ENCODE results near the gene ADARB2.

Gene ADARB2

DNA sequence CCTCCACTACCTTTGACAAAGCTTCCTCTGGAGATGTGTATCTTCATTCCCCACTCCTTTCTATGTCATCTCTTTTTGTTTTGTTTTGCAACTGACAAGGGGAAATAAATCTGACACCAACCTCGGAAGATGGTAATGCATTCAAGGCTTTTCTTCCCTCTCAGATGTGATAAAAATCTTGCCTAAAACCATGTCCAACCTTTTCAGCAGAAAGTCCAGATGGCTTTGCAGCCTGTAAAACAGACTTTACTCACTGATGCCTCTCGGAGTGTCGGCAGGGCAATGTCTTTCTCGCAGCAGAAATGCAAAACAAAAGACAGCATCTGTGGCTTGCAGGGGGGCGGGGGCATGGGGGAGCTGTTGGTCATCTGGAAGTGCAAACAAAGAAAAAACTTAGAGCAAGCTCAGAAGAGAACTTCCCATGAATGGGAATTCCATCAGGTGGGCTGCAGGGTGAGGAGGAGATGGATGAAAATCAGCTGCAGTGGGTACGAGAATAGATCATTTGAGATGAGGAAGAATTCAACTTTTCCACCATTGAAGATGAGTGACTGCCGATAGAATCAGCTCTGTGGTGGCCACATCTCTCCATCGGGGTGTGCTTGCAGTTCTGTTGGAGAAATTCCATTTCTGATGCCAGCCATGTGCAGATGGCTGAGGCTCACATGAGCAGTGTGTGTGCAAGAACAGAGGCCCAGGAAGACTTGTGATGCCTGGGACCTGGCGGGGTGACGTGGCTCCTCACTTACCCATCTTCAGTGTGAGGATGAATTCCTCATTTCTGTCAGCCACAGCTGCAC lies 443.5 kb downstream of the ADARB2 start:
- DNase-seq, result peak; percentile 18

DNA sequence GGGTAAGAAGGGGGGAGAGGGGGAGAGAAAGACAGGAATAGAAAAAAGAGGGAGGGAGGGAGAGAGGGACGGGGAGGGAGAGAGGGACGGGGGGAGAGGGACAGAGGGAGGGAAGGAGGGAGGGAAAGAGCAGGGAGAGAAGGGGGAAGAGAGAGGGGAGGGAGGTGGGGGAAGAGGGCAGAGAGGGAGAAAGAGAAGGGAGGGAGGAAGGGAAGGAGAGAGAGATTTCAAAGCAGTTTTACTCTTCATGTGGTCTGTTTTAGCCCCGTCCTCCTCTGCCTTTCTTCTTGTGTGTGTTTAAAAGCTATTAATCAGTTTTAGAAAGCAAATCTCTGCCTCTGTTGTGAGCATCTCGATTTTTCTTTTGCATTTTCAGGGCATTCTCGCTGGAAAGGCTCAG lies 444.2 kb downstream of the ADARB2 start:
- no peak for DNase-seq

DNA sequence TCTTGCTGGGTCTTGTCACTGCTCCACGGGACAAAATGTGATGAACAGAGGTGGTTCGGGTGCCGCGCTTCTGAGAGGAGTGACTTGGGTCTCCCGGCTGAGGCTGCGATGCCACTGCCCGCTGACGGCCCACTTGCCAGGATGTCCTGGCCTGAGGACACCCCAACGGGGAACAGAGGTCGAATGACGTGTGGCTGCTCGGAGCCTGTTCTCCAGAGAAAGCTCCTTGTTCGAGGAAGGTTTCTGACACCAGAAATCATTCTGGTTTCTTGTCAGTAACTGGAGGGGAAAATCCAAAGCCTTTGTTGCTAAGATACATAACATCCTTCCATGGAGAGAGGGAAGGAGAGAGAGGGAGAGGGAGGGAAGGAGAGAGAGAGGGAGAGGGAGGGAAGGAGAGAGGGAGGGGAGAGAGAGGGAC lies 444.7 kb downstream of the ADARB2 start:
- DNase-seq, result no peak

DNA sequence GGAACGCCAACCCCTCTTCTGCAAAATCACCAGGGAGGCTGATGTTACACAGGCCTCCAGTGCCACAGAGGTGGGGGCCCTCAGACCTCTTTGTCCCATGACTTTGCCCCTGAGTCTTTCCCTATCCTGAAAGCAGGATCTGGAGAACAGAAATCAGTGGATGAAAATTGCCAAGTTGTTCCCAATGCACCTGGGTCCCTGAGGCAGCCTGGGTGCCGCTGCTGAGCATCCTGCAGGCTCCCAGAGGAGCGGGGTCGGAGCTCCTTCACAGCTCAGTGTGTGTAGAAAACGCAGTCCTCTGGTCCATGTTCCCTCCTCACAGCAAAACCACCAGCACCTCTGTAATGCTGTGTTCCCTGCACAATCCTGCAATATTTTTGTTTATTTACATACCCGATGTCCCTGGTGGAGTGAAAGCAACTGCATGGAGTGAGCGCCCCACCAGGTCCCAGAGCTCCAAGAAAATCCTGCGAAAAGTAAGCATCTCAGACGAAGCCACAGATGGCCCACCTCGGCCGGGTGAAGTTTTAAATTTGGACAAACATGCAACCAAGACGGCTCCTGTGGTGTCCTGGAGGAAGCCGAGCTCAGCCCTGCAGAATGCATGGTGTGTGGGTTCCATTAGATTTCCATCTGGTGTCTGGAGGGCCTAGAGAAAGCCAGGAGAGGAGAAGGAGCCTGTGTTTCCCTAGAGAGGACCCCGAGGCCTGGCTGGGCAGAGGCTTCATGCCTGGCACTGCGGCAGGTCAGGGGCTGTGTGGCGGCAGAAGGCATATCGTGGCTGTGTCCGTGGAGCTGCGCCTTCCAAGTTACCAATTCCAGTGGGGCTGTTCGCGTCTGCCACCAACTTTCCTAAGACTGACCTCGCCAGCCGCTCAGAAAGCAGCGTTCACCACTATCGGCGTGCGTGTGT lies 445.9 kb downstream of the ADARB2 start:
- DNase-seq, result no peak

DNA sequence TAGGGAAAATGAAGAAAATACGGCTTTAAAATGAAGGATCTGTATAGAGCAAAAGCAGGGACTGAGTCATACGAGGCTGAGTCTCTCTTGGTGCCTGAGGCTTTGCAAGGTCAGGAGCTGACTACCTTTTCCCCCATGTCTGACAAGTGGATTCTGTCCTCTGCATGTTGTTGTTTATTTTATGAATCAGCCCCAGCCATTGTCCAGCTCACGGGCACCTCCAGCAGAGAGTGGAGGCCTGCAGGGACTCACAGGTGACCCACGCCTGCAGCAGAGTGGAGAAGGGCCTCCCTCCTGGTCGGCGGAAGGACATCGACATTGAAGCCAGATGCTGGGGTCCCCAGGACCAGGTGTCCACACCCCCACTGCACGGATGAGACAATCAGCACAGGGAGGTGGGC lies 447.3 kb downstream of the ADARB2 start:
- no peak for DNase-seq

DNA sequence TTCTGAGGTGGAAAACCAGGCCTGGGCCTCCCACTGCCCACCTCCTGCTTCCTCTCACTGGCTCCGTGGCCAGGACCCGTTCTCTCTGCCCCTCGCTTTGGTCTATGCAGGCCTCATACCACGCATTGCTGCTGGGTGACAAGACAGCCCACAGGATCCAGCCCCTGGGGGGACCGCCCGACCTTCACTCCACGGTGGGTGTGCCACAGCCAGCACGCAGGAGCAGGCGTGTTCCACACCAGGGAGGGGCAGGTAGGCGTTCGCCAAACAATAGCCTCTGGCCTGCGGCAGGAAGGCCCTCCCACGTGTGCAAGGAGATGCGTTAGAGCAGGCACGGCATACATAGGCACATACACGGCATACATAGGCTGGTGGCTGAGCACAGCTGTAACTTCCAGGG lies 447.7 kb downstream of the ADARB2 start:
- no peak for DNase-seq

DNA sequence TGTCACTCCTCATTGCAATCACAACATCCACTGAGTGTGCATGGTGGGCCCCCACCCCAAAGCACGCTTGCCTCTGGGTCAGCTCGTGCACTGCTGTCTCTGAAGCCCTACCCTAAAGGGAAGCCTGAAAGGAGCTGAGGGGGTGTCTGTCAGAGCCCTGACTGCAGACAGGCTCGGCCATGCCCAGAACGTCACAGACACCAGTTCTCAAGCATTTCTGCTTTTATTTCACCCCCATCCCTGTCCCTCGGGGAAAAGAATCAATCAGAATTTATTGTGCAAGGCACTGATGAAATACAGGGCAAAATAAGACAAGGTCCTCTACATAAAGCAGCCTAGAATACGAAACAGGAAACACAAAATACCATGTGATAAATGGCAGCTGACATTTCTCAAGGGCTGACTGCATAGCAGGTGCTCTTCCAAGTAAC lies 449.3 kb downstream of the ADARB2 start:
- no peak for DNase-seq

DNA sequence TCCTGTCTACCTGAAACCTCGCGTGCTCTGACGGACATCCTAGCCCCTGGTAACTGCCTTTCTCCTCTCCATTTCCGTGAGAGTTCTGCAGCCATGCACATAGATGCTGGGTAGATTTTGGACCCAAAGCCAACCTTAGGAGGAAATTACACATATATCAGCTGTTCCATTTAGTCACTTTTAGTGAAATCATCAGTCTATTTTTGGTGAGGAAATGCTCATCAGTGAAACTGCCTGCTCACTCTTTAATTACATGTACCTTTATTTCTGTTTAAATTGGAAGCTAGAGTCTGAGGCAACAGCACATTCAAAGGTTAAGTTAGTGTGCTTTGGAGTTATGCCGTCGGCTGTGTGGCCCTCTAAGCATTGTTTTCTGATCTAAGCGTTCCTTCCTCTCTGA lies 449.8 kb downstream of the ADARB2 start:
- no peak for DNase-seq

DNA sequence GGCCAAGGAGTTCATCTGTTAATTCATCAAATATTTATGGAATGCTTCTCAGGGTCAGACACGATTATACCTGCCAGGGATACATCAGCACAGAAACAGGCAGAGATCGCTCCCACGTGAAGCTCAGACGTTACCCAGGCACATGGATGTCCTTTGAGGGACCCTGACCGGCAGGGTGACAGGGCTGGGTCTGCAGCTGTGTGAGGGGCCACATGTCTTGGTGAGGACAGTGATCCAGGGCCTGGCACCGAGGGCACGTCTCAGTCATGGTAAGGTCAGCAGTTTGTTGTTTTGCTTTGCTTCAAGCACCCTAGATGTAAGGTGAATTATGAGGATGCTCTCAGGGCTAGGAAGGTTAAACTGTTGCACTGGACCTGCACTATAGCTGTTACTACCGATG lies 453.2 kb downstream of the ADARB2 start:
- DNase-seq, result no peak

DNA sequence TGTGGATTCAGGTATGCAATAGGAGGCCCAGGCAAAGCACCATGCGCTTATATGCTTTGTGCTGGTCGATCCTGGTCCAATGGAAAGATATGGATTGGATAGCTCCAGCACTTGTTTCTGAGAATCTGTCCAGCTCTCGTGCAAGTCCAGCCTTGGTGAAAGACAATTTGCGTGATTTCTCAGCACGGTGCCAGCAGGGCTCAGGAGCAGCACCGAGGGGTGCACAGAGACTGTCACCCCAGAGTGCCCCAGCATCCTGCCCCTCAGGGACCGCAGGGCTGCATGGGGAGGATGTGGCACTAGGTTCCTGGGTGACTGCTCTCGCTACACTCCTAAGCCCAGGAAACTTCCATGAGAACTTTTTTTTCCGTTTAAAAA lies 455.9 kb downstream of the ADARB2 start:
- DNase-seq, result no peak

DNA sequence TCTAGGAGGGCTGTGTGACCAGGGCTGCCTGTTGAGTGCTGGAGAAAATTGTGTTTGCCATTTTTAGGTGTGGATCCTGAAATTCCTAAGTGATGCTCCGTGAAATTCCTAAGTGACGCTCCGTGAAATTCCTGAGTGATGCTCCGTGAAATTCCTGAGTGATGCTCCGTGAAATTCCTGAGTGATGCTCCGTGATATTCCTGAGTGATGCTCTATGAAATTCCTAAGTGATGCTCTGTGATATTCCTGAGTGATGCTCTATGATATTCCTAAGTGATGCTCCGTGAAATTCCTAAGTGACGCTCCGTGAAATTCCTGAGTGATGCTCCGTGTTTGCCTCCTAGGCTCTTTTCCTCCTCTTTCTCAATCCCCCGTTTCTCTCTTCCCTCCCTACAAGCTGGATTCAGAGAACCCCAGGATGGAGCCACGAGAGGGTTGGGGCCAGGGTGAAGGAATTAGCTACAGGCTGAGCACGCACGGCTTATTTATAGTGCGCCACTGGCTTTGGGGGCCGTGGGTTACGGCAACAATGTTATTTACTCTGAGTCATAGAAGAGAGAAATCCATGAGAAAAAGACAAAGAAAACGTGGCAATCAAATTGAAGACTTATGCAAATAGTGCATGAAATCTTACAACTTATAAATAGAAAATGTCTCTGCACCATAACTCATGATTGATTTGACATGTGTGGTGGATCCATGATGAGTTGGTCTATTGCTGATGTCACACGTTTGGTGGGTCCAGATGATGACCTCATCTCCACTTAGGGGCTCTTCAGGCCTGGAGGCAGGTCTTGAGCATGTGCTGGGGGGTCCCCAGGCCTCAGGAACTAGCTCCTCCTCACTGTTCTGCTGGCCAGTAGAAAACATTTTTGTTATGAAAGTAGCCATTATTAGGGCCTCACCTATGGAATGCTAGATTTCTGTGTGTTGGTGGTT lies 456.6 kb downstream of the ADARB2 start:
- DNase-seq, result no peak

DNA sequence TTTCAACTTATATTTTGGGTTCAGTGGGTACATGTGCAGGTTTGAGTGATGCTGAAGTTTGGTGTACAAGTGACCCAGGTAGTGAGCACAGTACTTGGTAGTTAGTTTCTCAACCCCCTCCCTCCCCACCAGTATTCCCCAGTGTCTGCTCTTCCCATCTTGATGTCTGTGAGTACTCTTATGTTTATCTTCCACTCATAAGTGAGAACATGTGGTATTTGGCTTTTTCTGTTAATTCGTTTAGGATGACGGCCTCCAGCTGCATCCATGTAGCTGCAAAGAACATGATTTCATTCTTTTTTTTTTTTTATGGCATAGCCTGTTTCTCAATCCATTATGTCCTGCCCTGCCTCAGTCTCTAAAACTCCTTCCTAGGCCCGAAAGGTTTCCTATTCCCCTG lies 459.0 kb downstream of the ADARB2 start:
- no peak for DNase-seq

DNA sequence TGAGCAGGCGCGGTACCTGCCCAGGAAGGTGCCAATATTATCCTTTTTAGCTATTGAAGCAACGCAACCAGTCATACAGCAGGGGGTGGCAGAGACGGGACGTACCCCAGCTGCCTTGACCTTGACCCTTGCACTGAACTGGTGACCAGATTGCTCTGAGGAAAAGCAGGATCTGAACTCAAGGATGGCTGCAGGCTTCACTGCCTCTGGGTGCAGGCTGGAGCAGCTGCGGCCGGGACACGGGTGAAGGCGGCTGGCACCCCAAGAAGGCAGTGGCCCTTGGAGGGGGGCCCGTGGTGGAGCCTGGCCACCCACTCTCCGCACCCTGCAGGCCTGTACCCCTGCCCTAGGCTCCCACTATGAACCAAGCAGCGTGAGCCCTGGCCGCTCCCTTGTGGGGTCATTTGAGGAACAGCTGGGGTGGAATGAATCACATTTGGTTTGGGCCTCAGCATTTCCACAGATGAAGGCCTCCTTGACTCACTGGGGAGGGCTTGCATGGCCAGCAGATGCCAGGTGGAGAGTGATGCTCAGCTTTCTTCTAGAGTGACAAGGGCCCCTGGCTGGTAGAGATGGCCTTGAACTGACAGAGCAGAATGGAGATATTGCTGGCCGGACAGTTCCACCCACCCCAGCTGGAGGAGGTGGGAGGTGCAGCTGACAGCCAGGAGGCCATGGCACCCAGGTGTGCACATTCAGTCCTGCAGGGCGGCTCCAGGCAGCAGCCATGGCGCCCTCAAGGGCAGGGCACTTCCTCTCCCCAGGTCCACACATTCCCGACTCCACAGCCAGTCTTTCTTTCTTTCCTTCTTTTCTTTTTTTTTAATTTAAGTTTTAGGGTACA lies 462.4 kb downstream of the ADARB2 start:
- no peak for DNase-seq

DNA sequence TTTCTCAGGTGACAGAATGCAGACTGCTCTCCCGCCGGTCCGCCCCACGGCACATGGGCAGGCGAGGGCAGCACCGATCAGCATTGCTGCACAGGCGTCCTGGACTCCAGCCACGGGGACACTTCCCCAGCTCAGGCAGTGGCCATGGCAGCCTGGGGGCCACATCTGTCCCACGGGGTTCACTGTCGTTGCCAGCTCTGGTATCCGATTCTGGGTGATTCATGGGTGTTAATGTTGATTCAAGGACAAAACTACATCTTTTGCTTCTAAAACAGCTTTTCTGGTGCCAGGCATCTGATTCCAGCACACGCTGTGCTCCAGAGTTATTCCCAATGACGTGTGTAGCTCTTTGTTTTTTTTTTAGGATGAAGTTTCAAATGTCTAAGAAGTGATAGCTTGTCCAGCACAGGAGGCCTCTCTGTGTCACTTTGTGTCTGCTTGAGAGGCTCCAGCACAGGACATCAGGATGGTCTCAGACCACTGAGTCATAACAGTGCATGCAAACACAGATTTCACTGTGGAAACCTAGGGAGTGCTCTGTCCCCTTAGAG lies 463.1 kb downstream of the ADARB2 start:
- DNase-seq, result no peak

DNA sequence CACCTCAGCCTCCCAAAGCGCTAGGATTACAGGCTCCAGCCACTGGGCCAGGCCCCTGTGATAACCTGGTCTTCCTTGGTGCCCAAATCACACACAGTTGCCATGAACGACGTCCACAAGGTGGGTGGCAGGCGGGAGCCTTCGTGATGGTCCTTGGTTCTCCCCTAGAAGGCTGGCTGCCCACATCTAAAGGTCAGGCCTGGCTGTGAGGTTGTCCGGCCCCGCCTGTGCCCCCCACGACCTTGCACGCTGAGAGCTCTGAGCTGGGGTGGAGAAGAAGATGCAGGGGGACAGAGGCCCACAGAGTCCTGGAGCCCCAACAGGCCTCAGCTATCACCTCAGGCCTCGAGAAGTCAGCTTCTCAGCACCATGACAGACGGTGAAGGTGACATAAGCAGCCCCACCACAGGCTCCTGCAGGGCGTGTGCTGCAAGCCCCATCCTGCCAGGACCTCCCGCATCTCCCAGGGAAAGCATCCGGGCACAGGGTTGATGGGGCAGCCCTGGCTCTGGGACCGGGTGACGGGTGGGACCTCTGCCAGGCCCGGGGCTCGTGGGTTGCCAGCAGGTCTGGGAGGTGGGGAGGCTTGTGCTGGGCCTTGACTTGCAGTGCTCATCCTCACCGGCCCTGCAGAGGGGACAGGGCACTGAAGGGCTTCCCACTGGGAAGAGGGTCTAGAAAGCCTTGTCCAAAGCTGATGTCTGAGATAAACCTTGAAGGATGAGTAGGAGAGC lies 463.8 kb downstream of the ADARB2 start:
- no peak for DNase-seq

DNA sequence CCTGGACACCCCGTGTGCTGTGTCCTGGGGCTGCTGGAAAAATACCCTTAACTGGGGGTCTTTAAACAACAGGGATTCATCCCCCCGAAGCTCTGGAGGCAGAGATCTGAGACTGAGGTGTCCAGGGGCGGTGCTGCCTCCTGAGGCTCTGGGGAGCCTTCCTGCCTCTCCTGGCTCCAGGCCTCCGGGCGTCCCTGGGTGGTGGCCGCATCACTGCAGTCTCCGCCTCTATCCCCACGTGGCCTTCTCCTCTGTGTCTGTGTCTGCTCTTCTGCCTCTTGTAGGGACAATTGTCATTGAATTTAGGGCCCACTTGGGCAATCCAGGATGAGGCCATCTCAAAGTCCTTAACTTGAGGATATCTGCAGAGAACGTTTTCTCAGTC lies 464.6 kb downstream of the ADARB2 start:
- DNase-seq, result no peak

DNA sequence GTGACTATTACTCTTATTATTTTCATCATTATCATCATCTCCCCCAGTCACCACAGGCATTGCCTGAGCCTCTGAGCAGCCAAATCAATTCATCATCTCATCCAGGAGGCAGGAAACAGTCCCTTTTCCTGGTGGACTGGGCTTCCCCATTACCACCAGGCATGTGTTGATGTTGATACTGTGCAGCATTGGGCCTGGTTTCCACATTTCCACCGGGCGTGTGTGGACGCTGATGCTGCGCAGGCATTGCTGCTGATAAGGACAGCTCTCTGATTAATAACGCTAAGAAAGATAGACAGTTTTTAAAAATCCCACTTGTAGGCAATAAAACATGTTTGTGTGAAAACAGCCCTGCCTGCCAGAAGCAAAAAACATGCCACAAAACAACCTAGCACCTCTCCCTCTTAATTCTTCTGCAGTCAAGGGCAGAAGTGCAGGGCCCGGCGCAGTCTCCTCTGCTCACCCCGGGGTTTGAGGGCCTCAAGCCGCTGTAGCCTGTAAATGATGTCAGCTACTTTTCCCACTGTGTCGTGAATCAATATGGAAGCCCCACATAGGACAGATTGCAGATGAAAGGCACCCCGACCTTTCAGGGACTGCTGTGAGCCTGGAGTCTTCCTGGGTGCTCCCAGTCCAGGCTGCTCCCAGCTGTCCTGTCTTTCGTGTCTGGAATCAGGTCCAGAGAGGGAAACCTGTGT lies 465.1 kb downstream of the ADARB2 start:
- DNase-seq, result no peak

DNA sequence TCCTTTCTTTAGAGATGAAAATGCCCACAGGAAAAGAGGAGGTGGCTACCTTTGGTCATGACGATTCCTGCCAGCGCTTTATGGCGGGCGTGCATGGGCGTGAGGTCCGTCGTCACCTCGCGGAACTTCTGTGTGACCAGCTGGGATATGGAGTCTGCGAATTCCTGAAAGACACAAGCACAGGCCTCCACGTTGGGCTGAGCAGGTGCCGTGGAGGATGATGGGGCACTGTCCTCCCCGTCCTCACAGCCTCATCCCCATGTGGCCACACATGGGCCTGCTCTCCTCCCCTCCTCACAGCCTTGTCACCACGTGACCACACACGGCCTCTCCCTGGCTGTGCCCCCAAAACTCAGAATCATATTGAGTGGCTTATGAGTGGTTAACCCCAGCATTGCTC lies 466.4 kb downstream of the ADARB2 start:
- DNase-seq, result no peak

DNA sequence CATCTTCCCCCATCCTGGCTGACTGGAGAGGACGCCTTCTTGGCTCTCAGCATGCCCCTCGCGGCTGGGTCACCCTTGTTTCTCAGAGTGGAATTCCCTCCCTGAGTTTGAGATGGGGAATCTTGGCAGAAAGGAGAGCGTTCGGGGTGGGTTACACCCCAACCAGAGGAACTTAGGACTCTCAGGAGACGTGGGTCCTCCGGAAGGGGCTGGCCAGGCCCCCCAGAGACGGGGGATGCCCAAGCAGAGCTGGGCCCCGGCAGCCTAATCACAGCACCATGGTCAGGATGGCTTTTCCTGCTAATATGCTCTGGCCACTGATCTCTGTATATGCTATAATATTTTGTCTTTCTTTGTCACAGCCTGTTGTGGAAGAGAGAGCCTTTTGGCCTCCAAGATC lies 466.8 kb downstream of the ADARB2 start:
- DNase-seq, result no peak

DNA sequence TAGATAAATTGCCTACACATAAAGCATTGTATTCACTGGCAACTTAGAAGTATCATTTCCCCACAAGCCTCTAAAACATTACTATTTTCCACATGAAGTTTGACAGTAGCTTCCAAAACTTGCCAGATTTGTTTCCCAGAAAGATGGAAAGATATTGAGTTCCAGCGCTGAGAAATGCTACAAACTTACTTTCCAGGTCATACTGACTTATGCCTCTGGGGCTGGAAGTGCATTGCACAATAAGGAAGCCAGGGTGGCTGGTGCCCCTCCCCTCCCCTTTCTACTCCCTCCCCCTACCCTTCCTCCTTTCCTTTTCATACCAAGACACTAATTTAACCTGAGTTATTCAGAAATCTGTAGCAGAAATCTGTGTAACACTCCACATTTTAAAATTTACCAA lies 468.5 kb downstream of the ADARB2 start:
- DNase-seq, result no peak

All from DMS 273 treated with DMSO at 0.1 percent for 48 hours (cell line).